Measurements from ENCODE around the gene PDSS2.

The PDSS2 gene

GRCh38 chr6:107114926-107115694, 344.3 kb downstream of the PDSS2 start, which contains the start of gene BEND3:
TSS of gene BEND3 (minus strand) at chr6:107115515. CDS start at chr6:107099285, 16,230 bp downstream.
- peak; percentile 62 for DNase-seq

- peak; percentile 54 for DNase-seq
These were observed 345.0 kb downstream of the PDSS2 start for GRCh38 chr6:107114213-107114925.

- no peak for DNase-seq
These were observed 349.2 kb downstream of the PDSS2 start for GRCh38 chr6:107110200-107110599.

GRCh38 chr6:107108201-107108890, 351.0 kb downstream of the PDSS2 start:
- DNase-seq: no peak

GRCh38 chr6:107107791-107108190, 351.6 kb downstream of the PDSS2 start:
- no peak for DNase-seq

- no peak for DNase-seq
These were observed 353.2 kb downstream of the PDSS2 start for GRCh38 chr6:107106165-107106564.

GRCh38 chr6:107105511-107106116, 353.8 kb downstream of the PDSS2 start:
- DNase-seq: no peak

GRCh38 chr6:107103082-107103481, 356.3 kb downstream of the PDSS2 start:
- no peak for DNase-seq
